Mesenchymal stem cell (in vitro differentiated cells and primary cell): ENCODE measurements around the gene SERP2.

Experiments
- DNase-seq: peaks from one replicate; pipeline ENCODE4 v3.0.0-alpha.2; 2013
- H2AFZ ChIP-seq: one replicate; pipeline ENCODE4 v1.6.1; 2013; ENCODE audit warnings: low read depth, mild to moderate bottlenecking, control low read depth, inconsistent platforms, low read length, moderate library complexity
- H2AK5ac ChIP-seq: 2 replicates; pipeline ENCODE4 v1.6.1; 2013; ENCODE audit warnings: low read length, moderate library complexity, mild to moderate bottlenecking, inconsistent platforms; ENCODE audit not compliant: severe bottlenecking
- H2BK120ac ChIP-seq: one replicate; pipeline ENCODE4 v1.6.1; 2013; ENCODE audit warnings: low read depth, mild to moderate bottlenecking, inconsistent platforms, low read length, moderate library complexity
- H2BK12ac ChIP-seq, 2 experiments: one replicate each; pipeline ENCODE4 v1.6.1; 2013; ENCODE audit warnings: inconsistent platforms in 2 of 2, low read length in 2 of 2, mild to moderate bottlenecking in 2 of 2, moderate library complexity in 2 of 2, control low read depth in 1 of 2
- H2BK15ac ChIP-seq: one replicate; pipeline ENCODE4 v1.6.1; 2013; ENCODE audit warnings: mild to moderate bottlenecking, low read depth, inconsistent platforms; ENCODE audit not compliant: poor library complexity, severe bottlenecking
- H2BK5ac ChIP-seq: 2 replicates; pipeline ENCODE4 v1.6.1; 2013; ENCODE audit warnings: low read depth, mild to moderate bottlenecking, low read length, control low read depth, inconsistent platforms; ENCODE audit not compliant: poor library complexity, severe bottlenecking
- H3K14ac ChIP-seq, 2 experiments: one replicate each; pipeline ENCODE4 v1.6.1; 2013; ENCODE audit warnings: inconsistent platforms in 2 of 2, low read length in 2 of 2, control low read depth in 1 of 2, mild to moderate bottlenecking in 1 of 2, moderate library complexity in 1 of 2
- H3K18ac ChIP-seq, 2 experiments: one replicate each; pipeline ENCODE4 v1.6.1; 2013; ENCODE audit warnings: inconsistent platforms in 2 of 2, low read length in 2 of 2, control low read depth in 1 of 2, low read depth in 1 of 2, mild to moderate bottlenecking in 1 of 2
- H3K23ac ChIP-seq, 2 experiments: one replicate each; pipeline ENCODE4 v1.6.1; 2013; ENCODE audit warnings: inconsistent platforms in 2 of 2, low read length in 2 of 2, mild to moderate bottlenecking in 2 of 2, moderate library complexity in 2 of 2, control low read depth in 1 of 2
- H3K27ac ChIP-seq: 2 replicates; pipeline ENCODE4 v1.5.1; 2013; ENCODE audit warnings: mild to moderate bottlenecking, moderate library complexity, low read length, control low read depth, inconsistent platforms; ENCODE audit not compliant: poor library complexity, severe bottlenecking
- H3K27me3 ChIP-seq, 2 experiments: 2 replicates each; pipeline versions ENCODE4 v1.6.1 to v1.7.0; 2013; ENCODE audit warnings: low read length in 2 of 2, mild to moderate bottlenecking in 2 of 2, moderate library complexity in 2 of 2, control low read depth in 1 of 2, inconsistent platforms in 1 of 2; ENCODE audit not compliant: control insufficient read depth in 1 of 2, insufficient read depth in 1 of 2
- H3K36me3 ChIP-seq, 2 experiments: 2 replicates each; pipeline versions ENCODE4 v1.6.1 to v1.7.0; 2013; ENCODE audit warnings: low read length in 2 of 2, control low read depth in 1 of 2, inconsistent platforms in 1 of 2, low read depth in 1 of 2, mild to moderate bottlenecking in 1 of 2; ENCODE audit not compliant: insufficient read depth in 2 of 2, control insufficient read depth in 1 of 2
- H3K4ac ChIP-seq, 2 experiments: one replicate each; pipeline ENCODE4 v1.6.1; 2013; ENCODE audit warnings: inconsistent platforms in 2 of 2, low read length in 2 of 2, mild to moderate bottlenecking in 2 of 2, moderate library complexity in 2 of 2, control low read depth in 1 of 2, low read depth in 1 of 2
- H3K4me1 ChIP-seq: 2 replicates; pipeline ENCODE4 v1.6.1; 2013; ENCODE audit warnings: low read depth, low read length, control low read depth; ENCODE audit not compliant: control insufficient read depth, insufficient read depth
- H3K4me2 ChIP-seq: 2 replicates; pipeline ENCODE4 v1.6.1; 2013; ENCODE audit warnings: low read length, mild to moderate bottlenecking, inconsistent platforms; ENCODE audit not compliant: poor library complexity, severe bottlenecking
- H3K4me3 ChIP-seq, 2 experiments: 2 replicates each; pipeline versions ENCODE4 v1.5.1 to v1.7.0; 2013; ENCODE audit warnings: low read length in 2 of 2, mild to moderate bottlenecking in 2 of 2, control low read depth in 1 of 2, low read depth in 1 of 2; ENCODE audit not compliant: insufficient read depth in 1 of 2
- H3K79me1 ChIP-seq: replicated peaks from 2 replicates; pipeline ENCODE4 v1.6.1; 2013; ENCODE audit warnings: mild to moderate bottlenecking, control low read depth, low read length, inconsistent platforms; ENCODE audit not compliant: poor library complexity, severe bottlenecking
- H3K9ac ChIP-seq: 2 replicates; pipeline ENCODE4 v1.7.0; 2013; ENCODE audit warnings: mild to moderate bottlenecking, low read length, moderate library complexity
- H3K9me3 ChIP-seq: 2 replicates; pipeline ENCODE4 v1.7.0; 2013; ENCODE audit warnings: mild to moderate bottlenecking, low read length; ENCODE audit not compliant: control insufficient read depth
- H4K8ac ChIP-seq: one replicate; pipeline ENCODE4 v1.6.1; 2013; ENCODE audit warnings: inconsistent platforms, mild to moderate bottlenecking, low read length, moderate library complexity
- H4K91ac ChIP-seq: one replicate; pipeline ENCODE4 v1.6.1; 2013; ENCODE audit warnings: mild to moderate bottlenecking, low read length, inconsistent platforms
- WGBS: methylation state at CpG from one replicate; pipeline ENCODE4 v1.1.7; 2013; ENCODE audit warnings: mixed read lengths; 5-methylcytosine and 5-hydroxymethylcytosine counted together

SERP2 gene

GRCh38 chr13:44421853-44422525, 48.4 kb downstream of the SERP2 start:
- Histone ChIP-seq H3K14ac (no peak overlapping the region), H3K9me3 (no peaks in the 10 kb centered on the region), H3K4me1 (peaks cover 14% of the 10 kb centered on the region), H3K36me3 (peaks cover 0 to 3% of the 10 kb centered on the region in 2 experiments), H3K9ac (no peak overlapping the region), H3K79me1 (no peaks in the 10 kb centered on the region), H2BK12ac (no peak overlapping the region), H2AFZ (no peak overlapping the region), H3K18ac (no peak overlapping the region), H2BK120ac (no peak overlapping the region), H2BK5ac (no peak overlapping the region), H2BK15ac (no peak overlapping the region), H3K4me2 (no peak overlapping the region), H2AK5ac (no peak overlapping the region), H4K91ac (no peak overlapping the region), H3K23ac (no peak overlapping the region), H4K8ac (no peak overlapping the region), H3K27me3 (peaks cover 0 to 30% of the 10 kb centered on the region in 2 experiments), H3K27ac (no peak overlapping the region), H3K4ac (no peak overlapping the region), H3K4me3 (no peak overlapping the region)
- 92% methylated on average over 2 of the region's 2 CpGs for WGBS
- no peak for DNase-seq

GRCh38 chr13:44422755-44423643, 49.4 kb downstream of the SERP2 start:
- 90% methylated on average over 15 of the region's 15 CpGs for whole genome bisulfite sequencing
- Histone ChIP-seq H2BK12ac (peak overlapping the region in 1 of 2 experiments; percentile 18), H2AFZ (no peak overlapping the region)

DNA sequence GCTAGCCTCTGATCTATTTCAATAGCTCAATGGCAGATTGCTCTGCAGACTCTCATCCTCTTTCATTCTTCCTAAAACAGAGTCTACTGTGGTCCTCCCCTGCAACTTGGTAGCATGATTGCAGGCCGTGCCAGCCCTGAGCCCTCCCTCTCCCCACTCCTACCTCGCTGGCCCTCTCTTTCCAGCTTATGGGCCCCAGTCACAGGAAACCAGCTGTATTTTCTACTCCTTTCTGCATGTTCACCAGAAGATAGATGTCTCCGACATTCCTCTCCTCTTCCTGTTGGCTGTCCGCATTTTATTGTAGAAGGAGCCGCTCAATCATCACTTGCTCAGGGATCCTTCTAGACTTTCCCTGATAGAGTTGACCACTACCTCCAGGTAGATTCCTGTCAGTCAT, 50.2 kb downstream of the SERP2 start:
- peaks cover 8% of the 10 kb centered on the region for H3K9me3 ChIP-seq
- H2BK5ac ChIP-seq, result no peak overlapping the region
- no peak overlapping the region for H2BK15ac ChIP-seq
- H3K23ac ChIP-seq, result no peak overlapping the region
- H2AK5ac ChIP-seq, result no peak overlapping the region
- H2AFZ ChIP-seq, result no peak overlapping the region
- no peak for DNase-seq
- H3K18ac ChIP-seq, result no peak overlapping the region
- no peak overlapping the region for H4K8ac ChIP-seq
- no peaks in the 10 kb centered on the region for H3K79me1 ChIP-seq
- no peak overlapping the region for H4K91ac ChIP-seq
- H2BK12ac ChIP-seq, result no peak overlapping the region
- H3K14ac ChIP-seq, result no peak overlapping the region
- peaks cover 3 to 8% of the 10 kb centered on the region in 2 experiments for H3K36me3 ChIP-seq
- H2BK120ac ChIP-seq, result no peak overlapping the region
- WGBS, result 93% methylated on average over 5 of the region's 5 CpGs
- H3K4ac ChIP-seq, result no peak overlapping the region
- no peak overlapping the region for H3K27ac ChIP-seq
- H3K27me3 ChIP-seq, result peaks cover 0 to 29% of the 10 kb centered on the region in 2 experiments
- H3K9ac ChIP-seq, result no peak overlapping the region
- peaks cover 5% of the 10 kb centered on the region for H3K4me1 ChIP-seq
- no peak overlapping the region for H3K4me3 ChIP-seq
- H3K4me2 ChIP-seq, result no peak overlapping the region

More at GRCh38 chr13:44422755-44423643, 49.4 kb downstream of the SERP2 start:
- peaks cover 0 to 29% of the 10 kb centered on the region in 2 experiments for H3K27me3 ChIP-seq
- peak overlapping the region in 1 of 2 experiments; percentile 64 for H3K14ac ChIP-seq
- H3K36me3 ChIP-seq, result peaks cover 3 to 7% of the 10 kb centered on the region in 2 experiments
- H3K4me2 ChIP-seq, result no peak overlapping the region
- peaks cover 8% of the 10 kb centered on the region for H3K9me3 ChIP-seq
- H2BK15ac ChIP-seq, result peak overlapping the region; percentile 60
- H3K23ac ChIP-seq, result no peak overlapping the region
- no peak overlapping the region for H2AK5ac ChIP-seq
- H2BK5ac ChIP-seq, result no peak overlapping the region
- H3K4ac ChIP-seq, result no peak overlapping the region
- H4K8ac ChIP-seq, result no peak overlapping the region
- no peak overlapping the region for H3K27ac ChIP-seq
- H3K79me1 ChIP-seq, result no peaks in the 10 kb centered on the region
- H2BK120ac ChIP-seq, result no peak overlapping the region
- H3K4me3 ChIP-seq, result no peak overlapping the region
- peak overlapping the region in 1 of 2 experiments; percentile 35 for H3K18ac ChIP-seq
- no peak overlapping the region for H4K91ac ChIP-seq
- no peak overlapping the region for H3K9ac ChIP-seq
- peaks cover 6% of the 10 kb centered on the region for H3K4me1 ChIP-seq
- no peak for DNase-seq
